GM13976 (cell line): ENCODE measurements around the gene TBL1XR1.
"Not testable (repeated sequence)": the region's sequence is repeated elsewhere in the genome, so short reads cannot be mapped to it uniquely, and the experiment has no call there.

Experiments used
- DNase-seq: peaks from one replicate; pipeline ENCODE4 v3.0.0; 2012; ENCODE audit warnings: low spot score
- CTCF ChIP-seq: IDR thresholded peaks from 2 replicates; pipeline ENCODE4 v1.5.1; 2012; ENCODE audit warnings: borderline replicate concordance, mild to moderate bottlenecking; ENCODE audit not compliant: insufficient read depth; ENCODE audit errors: extremely low read depth, missing control alignments, control extremely low read depth
- in situ Hi-C: fragments of 300-500 bp; cut with MboI; formaldehyde crosslinking; loops from one replicate; pipeline ENCODE4 v1.12.0; 2022; ENCODE audit warnings: low sequenced_read_pairs, mixed read lengths, inconsistent platforms; ENCODE audit not compliant: unreplicated experiment

TBL1XR1 gene

GRCh38 chr3:177177749-177178221 lies 19.5 kb downstream of the TBL1XR1 start:
- in situ Hi-C loops = no loop called here
- DNase-seq = no peak
- no peak for TF ChIP-seq CTCF

GRCh38 chr3:177174607-177175170 lies 22.6 kb downstream of the TBL1XR1 start:
- in situ Hi-C loops = no loop called here
- no peak for TF ChIP-seq CTCF
- DNase-seq = no peak

- no peak for TF ChIP-seq CTCF
- in situ Hi-C loops = no loop called here
- DNase-seq = no peak
These were observed 27.2 kb downstream of the TBL1XR1 start for GRCh38 chr3:177169936-177170722.

- in situ Hi-C loops = no loop called here
- no peak for DNase-seq
- no peak for TF ChIP-seq CTCF
These were observed 28.9 kb downstream of the TBL1XR1 start for GRCh38 chr3:177168431-177168830.

- in situ Hi-C loops = no loop called here
- no peak for TF ChIP-seq CTCF
- DNase-seq = no peak
These were observed 34.5 kb downstream of the TBL1XR1 start for GRCh38 chr3:177162742-177163141.

- in situ Hi-C loops, DNase-seq: not testable (repeated sequence)
These were observed 35.7 kb downstream of the TBL1XR1 start for GRCh38 chr3:177161603-177162002.

GRCh38 chr3:177158461-177158860 lies 38.8 kb downstream of the TBL1XR1 start:
- DNase-seq = no peak
- no peak for TF ChIP-seq CTCF
- in situ Hi-C loops = no loop called here
